Measurements from ENCODE around the gene RHBG. TPM values are rescaled to one million over a fixed set of nuclear protein-coding genes. Genes with fewer than 3 reads are reported as not detected.

RHBG gene
- total and polyA plus RNA-seq, 2 donors (not counting 3 experiments of a cell fraction or from before 2014, with no cell fraction given), result not detected

- Histone ChIP-seq H3K4me2 (ENCODE audit: insufficient read depth, low read length) (no peak overlapping the region), H3K4me3 (replicated peaks in 1 of 3; ENCODE audit: insufficient read depth in 1 of 3, low read depth in 1 of 3, low read length in 3 of 3) (no peak overlapping the region), H3K9ac (replicated peaks; ENCODE audit: extremely low read depth, insufficient read depth, low read length) (no peak overlapping the region), H3K9me3 (replicated peaks; ENCODE audit: control insufficient read depth, insufficient read depth, low read length) (no peaks in the 10 kb centered on the region), H3K79me2 (ENCODE audit: control insufficient read depth, insufficient read depth, low read length) (no peaks in the 10 kb centered on the region), H3K9me1 (replicated peaks; ENCODE audit: control insufficient read depth, extremely low read depth, insufficient read depth, low read length) (no peaks in the 10 kb centered on the region), H2AFZ (ENCODE audit: low read depth, low read length) (no peak overlapping the region), H4K20me1 (replicated peaks; ENCODE audit: control insufficient read depth, extremely low read depth, insufficient read depth, low read length) (no peaks in the 10 kb centered on the region), H3K27me3 (ENCODE audit: control insufficient read depth in 2 of 2, insufficient read depth in 2 of 2, low read length in 2 of 2) (peaks cover 17 to 32% of the 10 kb centered on the region in 2 experiments), H3K27ac (ENCODE audit: insufficient read depth, low read depth, low read length) (no peak overlapping the region), H3K36me3 (ENCODE audit: control insufficient read depth in 2 of 2, extremely low read depth in 1 of 2, insufficient read depth in 2 of 2, low read length in 2 of 2) (no peaks in the 10 kb centered on the region), H3K4me1 (ENCODE audit: control insufficient read depth, extremely low read depth, insufficient read depth, low read length) (no peaks in the 10 kb centered on the region)
- no peak for FAIRE-seq
- DNase-seq (ENCODE audit: low read depth, low spot score), result no peak
- POLR2A ChIA-PET, result no interaction called here
- CTCF ChIA-PET, result interaction anchor here (1.1 to 4.2 kb wide), 3 partner anchors 11 to 22 kb away, joined by 3 to 35 read pairs (median 4); no protein-coding TSS in a partner anchor
- BruUV-seq (replicated peaks), result no TSS peak
- intact Hi-C loops (cut with micrococcal nuclease) (no loop called here), dilution Hi-C loops (cut with MboI; ENCODE audit: extremely low pct_ligation_motif_present, low sequenced_read_pairs) (no loop called here)
- no peak for TF ChIP-seq MAX (IDR thresholded peaks at IDR 0.05; ENCODE audit: insufficient read depth, insufficient read length)
These were observed 38.7 kb downstream of the RHBG start for GRCh38 chr1:156407760-156408159.

- H2AFZ ChIP-seq (ENCODE audit: low read depth, low read length), result no peak overlapping the region
- no peak overlapping the region for H3K4me2 ChIP-seq (ENCODE audit: insufficient read depth, low read length)
- H3K9me3 ChIP-seq (replicated peaks; ENCODE audit: control insufficient read depth, insufficient read depth, low read length), result no peaks in the 10 kb centered on the region
- POLR2A ChIA-PET, result no interaction called here
- intact Hi-C loops (cut with micrococcal nuclease), result no loop called here
- TF ChIP-seq FOS (IDR thresholded peaks at IDR 0.05; ENCODE audit: borderline replicate concordance, insufficient read depth, low read length), result no peak
- no peak for TF ChIP-seq GATA2 (IDR thresholded peaks at IDR 0.05; ENCODE audit: insufficient read depth, insufficient read length, low read depth, low read length)
- TF ChIP-seq POLR2AphosphoS5 (IDR thresholded peaks at IDR 0.05; ENCODE audit: insufficient read depth, low read depth, low read length), result no peak
- TF ChIP-seq CTCF (IDR thresholded peaks at IDR 0.05; ENCODE audit: extremely low read depth in 1 of 2, insufficient read depth in 1 of 2, low read depth in 1 of 2, low read length in 2 of 2), result no peak
- TF ChIP-seq POLR2A (IDR thresholded peaks at IDR 0.05; ENCODE audit: low read depth, low read length), result no peak
- no peak for TF ChIP-seq MAX (IDR thresholded peaks at IDR 0.05; ENCODE audit: insufficient read depth, insufficient read length)
- TF ChIP-seq MYC (IDR thresholded peaks at IDR 0.05; ENCODE audit: low read depth, low read length), result no peak
- TF ChIP-seq JUN (IDR thresholded peaks at IDR 0.05; ENCODE audit: borderline replicate concordance, insufficient read depth, insufficient read length, low read depth), result no peak
- TF ChIP-seq EZH2 (IDR thresholded peaks at IDR 0.05; ENCODE audit: borderline replicate concordance, low read depth, low read length, severe bottlenecking), result no peak
- FAIRE-seq, result no peak
- no peaks in the 10 kb centered on the region for H4K20me1 ChIP-seq (replicated peaks; ENCODE audit: control insufficient read depth, extremely low read depth, insufficient read depth, low read length)
- dilution Hi-C loops (cut with MboI; ENCODE audit: extremely low pct_ligation_motif_present, low sequenced_read_pairs), result no loop called here
- H3K4me3 ChIP-seq (replicated peaks in 1 of 3; ENCODE audit: insufficient read depth in 1 of 3, low read depth in 1 of 3, low read length in 3 of 3), result no peak overlapping the region
- H3K36me3 ChIP-seq (ENCODE audit: control insufficient read depth in 2 of 2, extremely low read depth in 1 of 2, insufficient read depth in 2 of 2, low read length in 2 of 2), result no peaks in the 10 kb centered on the region
- H3K79me2 ChIP-seq (ENCODE audit: control insufficient read depth, insufficient read depth, low read length), result no peaks in the 10 kb centered on the region
- H3K27me3 ChIP-seq (ENCODE audit: control insufficient read depth in 2 of 2, insufficient read depth in 2 of 2, low read length in 2 of 2), result peaks cover 10 to 26% of the 10 kb centered on the region in 2 experiments
- CTCF ChIA-PET, result interaction anchor here (1.4 to 3.2 kb wide), 2 partner anchors 9 to 24 kb away, joined by 3 to 23 read pairs; no protein-coding TSS in a partner anchor
- DNase-seq (ENCODE audit: low read depth, low spot score), result no peak
- no peak overlapping the region for H3K27ac ChIP-seq (ENCODE audit: insufficient read depth, low read depth, low read length)
- H3K4me1 ChIP-seq (ENCODE audit: control insufficient read depth, extremely low read depth, insufficient read depth, low read length), result no peaks in the 10 kb centered on the region
- H3K9ac ChIP-seq (replicated peaks; ENCODE audit: extremely low read depth, insufficient read depth, low read length), result no peak overlapping the region
- no peaks in the 10 kb centered on the region for H3K9me1 ChIP-seq (replicated peaks; ENCODE audit: control insufficient read depth, extremely low read depth, insufficient read depth, low read length)
- no TSS peak for BruUV-seq (replicated peaks)
These were observed 40.4 kb downstream of the RHBG start for GRCh38 chr1:156409439-156409838.

Measured in endothelial cell of umbilical vein (primary cell).